Tibial artery (tissue), 4 donors: Measurements from ENCODE around the gene AMBP.

ENCODE experiments used
- DNase-seq, 2 donors: peaks; one replicate each; pipeline ENCODE4 v3.0.0-alpha.2; 2019
- H3K27ac ChIP-seq, 2 donors: fragments of 200-600 bp; sonication (generic) in 1 of 2; 1 replicate in 1 of 2; 2 replicates in 1 of 2; pipeline ENCODE4 v1.5.1; 2018 to 2019; ENCODE audit warnings: mild to moderate bottlenecking in 1 of 2
- H3K27me3 ChIP-seq, 2 donors: fragments of 200-600 bp; sonication (generic) in 1 of 2; one replicate each; pipeline versions ENCODE4 v1.5.1 to v1.6.0; 2016 to 2019
- H3K36me3 ChIP-seq, 3 donors: fragments of 200-600 bp; sonication (generic) in 2 of 3; one replicate each; pipeline ENCODE4 v1.5.1; 2016 to 2019; ENCODE audit warnings: mild to moderate bottlenecking in 2 of 3
- H3K4me1 ChIP-seq, 4 donors: fragments of 200-600 bp; sonication (generic) in 2 of 4; 1 replicate in 3 of 4; 2 replicates in 1 of 4; pipeline ENCODE4 v1.5.1; 2016 to 2019
- H3K4me3 ChIP-seq, 2 donors: fragments of 200-600 bp; sonication (generic) in 1 of 2; 1 replicate in 1 of 2; 2 replicates in 1 of 2; pipeline ENCODE4 v1.5.1; 2018 to 2019; ENCODE audit warnings: mild to moderate bottlenecking in 2 of 2
- H3K9me3 ChIP-seq, 3 donors: fragments of 200-600 bp; sonication (generic) in 1 of 3; one replicate each; pipeline ENCODE4 v1.5.1; 2016 to 2019
- CTCF ChIP-seq, 2 experiments: fragments of 200-600 bp in 1 of 2; fragments of 450-650 bp in 1 of 2; IDR thresholded peaks; one replicate each; pipeline ENCODE4 v1.5.1; 2017 to 2019; ENCODE audit warnings: antibody characterized with exemption in 2 of 2, mild to moderate bottlenecking in 1 of 2, moderate library complexity in 1 of 2
- intact Hi-C: fragments of 100-400 bp; cut with DNase I; formaldehyde crosslinking; loops from one replicate; pipeline ENCODE4 v1.15.0; 2023; ENCODE audit warnings: low total_unique reads

The AMBP gene

GRCh38 chr9:114092336-114092735, 14.2 kb upstream of the AMBP start:
- no peak for TF ChIP-seq CTCF (IDR thresholded peaks at IDR 0.05)
- H3K4me3 ChIP-seq = no peak overlapping the region
- H3K9me3 ChIP-seq = no peaks in the 10 kb centered on the region
- H3K27ac ChIP-seq = no peak overlapping the region
- peaks cover 0 to 1% (median 0%) of the 10 kb centered on the region in 4 donors for H3K4me1 ChIP-seq
- H3K36me3 ChIP-seq = no peaks in the 10 kb centered on the region
- intact Hi-C loops = no loop called here
- peak in 1 of 2 donors; percentile 8 for DNase-seq
- peaks cover 0 to 20% of the 10 kb centered on the region in 2 donors for H3K27me3 ChIP-seq

GRCh38 chr9:114091711-114092110, 13.6 kb upstream of the AMBP start:
- H3K27ac ChIP-seq = no peak overlapping the region
- H3K9me3 ChIP-seq = no peaks in the 10 kb centered on the region
- H3K36me3 ChIP-seq = no peaks in the 10 kb centered on the region
- intact Hi-C loops = no loop called here
- peak in 1 of 2 donors; percentile 8 for DNase-seq
- H3K27me3 ChIP-seq = peaks cover 0 to 14% of the 10 kb centered on the region in 2 donors
- no peak for TF ChIP-seq CTCF (IDR thresholded peaks at IDR 0.05)
- no peak overlapping the region for H3K4me3 ChIP-seq
- H3K4me1 ChIP-seq = no peaks in the 10 kb centered on the region

- Histone ChIP-seq H3K4me3 (no peak overlapping the region), H3K27ac (no peak overlapping the region), H3K27me3 (peaks cover 0 to 14% of the 10 kb centered on the region in 2 donors), H3K4me1 (no peaks in the 10 kb centered on the region), H3K36me3 (no peaks in the 10 kb centered on the region), H3K9me3 (no peaks in the 10 kb centered on the region)
- intact Hi-C loops = no loop called here
- TF ChIP-seq CTCF (IDR thresholded peaks at IDR 0.05) = no peak
- peak in 1 of 2 donors; percentile 5 for DNase-seq
Measured at GRCh38 chr9:114090798-114091197, 12.7 kb upstream of the AMBP start.

GRCh38 chr9:114089206-114089840, 11.2 kb upstream of the AMBP start:
- Histone ChIP-seq H3K9me3 (no peaks in the 10 kb centered on the region), H3K36me3 (no peaks in the 10 kb centered on the region), H3K4me3 (no peak overlapping the region), H3K27ac (no peak overlapping the region), H3K27me3 (peaks cover 0 to 5% of the 10 kb centered on the region in 2 donors), H3K4me1 (no peaks in the 10 kb centered on the region)
- DNase-seq = peak in 1 of 2 donors; percentile 9
- no peak for TF ChIP-seq CTCF (IDR thresholded peaks at IDR 0.05)
- intact Hi-C loops = loop anchor here (10.0 kb wide), 1 partner anchor 195 kb away; no protein-coding TSS in a partner anchor

GRCh38 chr9:114088571-114089170, 10.6 kb upstream of the AMBP start:
- Histone ChIP-seq H3K27me3 (peaks cover 0 to 5% of the 10 kb centered on the region in 2 donors), H3K9me3 (no peaks in the 10 kb centered on the region), H3K4me1 (no peaks in the 10 kb centered on the region), H3K4me3 (no peak overlapping the region), H3K27ac (no peak overlapping the region), H3K36me3 (no peaks in the 10 kb centered on the region)
- intact Hi-C loops = loop anchor here (10.0 kb wide), 1 partner anchor 196 kb away; no protein-coding TSS in a partner anchor
- DNase-seq = peak in 1 of 2 donors; percentile 2
- TF ChIP-seq CTCF (IDR thresholded peaks at IDR 0.05) = no peak
